GM10266 (cell line): Measurements from ENCODE around the gene C2CD3.

Experiments used
- DNase-seq: peaks from one replicate; pipeline ENCODE4 v3.0.0; 2012; ENCODE audit errors: extremely low spot score
- TF ChIP-seq, protein P1 (sequence below): IDR thresholded peaks from 2 replicates; pipeline ENCODE4 v1.5.1; 2012; ENCODE audit warnings: mild to moderate bottlenecking, low read depth; ENCODE audit not compliant: control insufficient read depth, insufficient read depth; ENCODE audit errors: missing control alignments

C2CD3 gene, protein sequence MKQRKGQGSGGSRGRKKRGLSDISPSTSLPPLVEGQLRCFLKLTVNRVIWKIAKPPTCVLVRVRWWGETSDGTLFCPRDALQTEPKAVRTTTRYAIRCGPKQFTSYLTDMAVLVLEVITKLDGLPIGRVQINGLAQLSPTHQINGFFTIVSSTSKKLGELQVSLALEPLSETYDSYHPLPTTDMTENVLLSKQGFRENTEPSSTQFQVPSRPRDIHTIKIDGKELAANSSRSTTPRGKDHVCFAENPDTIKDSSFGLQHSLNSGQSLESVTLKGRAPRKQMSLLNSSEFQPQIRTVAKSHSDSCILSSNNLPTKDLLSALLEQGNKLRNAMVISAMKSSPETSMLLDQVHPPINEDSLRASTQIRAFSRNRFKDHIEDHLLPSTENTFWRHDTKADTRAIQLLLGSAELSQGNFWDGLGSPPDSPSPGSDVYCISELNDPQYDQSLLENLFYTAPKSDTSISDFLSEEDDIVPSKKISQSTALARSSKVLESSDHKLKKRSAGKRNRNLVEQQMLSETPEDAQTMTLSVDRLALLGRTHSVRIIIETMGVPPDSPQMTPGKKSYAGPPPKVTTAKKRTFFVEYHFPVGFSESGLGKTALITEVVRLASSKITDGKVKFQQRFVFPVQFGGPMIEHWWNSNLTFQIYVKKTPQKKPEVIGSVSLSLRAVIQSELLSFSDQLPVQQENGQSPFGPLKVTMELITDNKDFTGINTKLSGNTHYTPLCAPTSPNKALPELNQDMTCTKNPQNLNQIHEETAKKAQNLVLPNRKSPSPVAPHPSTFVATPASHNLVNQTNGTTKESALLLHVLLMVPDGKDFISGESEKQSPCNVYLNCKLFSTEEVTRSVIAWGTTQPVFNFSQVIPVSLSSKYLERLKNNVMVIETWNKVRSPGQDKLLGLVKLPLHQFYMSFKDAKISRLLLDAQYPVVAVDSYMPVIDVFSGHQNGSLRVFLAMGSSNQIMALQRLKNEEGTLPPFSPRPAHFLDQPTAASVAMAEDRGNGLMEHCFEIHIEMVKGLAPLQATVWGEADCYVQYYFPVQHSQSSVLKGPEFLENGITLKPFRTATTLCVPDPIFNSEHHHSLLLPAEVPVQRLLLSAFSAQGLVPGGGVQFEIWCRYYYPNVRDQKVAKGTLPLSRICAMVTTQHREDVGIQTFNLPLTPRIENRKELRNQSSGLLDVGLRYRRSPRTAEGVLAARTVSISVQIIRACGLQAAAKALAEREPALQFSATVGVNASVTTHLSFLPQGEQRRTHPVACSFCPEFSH (N-terminal part only)

DNA sequence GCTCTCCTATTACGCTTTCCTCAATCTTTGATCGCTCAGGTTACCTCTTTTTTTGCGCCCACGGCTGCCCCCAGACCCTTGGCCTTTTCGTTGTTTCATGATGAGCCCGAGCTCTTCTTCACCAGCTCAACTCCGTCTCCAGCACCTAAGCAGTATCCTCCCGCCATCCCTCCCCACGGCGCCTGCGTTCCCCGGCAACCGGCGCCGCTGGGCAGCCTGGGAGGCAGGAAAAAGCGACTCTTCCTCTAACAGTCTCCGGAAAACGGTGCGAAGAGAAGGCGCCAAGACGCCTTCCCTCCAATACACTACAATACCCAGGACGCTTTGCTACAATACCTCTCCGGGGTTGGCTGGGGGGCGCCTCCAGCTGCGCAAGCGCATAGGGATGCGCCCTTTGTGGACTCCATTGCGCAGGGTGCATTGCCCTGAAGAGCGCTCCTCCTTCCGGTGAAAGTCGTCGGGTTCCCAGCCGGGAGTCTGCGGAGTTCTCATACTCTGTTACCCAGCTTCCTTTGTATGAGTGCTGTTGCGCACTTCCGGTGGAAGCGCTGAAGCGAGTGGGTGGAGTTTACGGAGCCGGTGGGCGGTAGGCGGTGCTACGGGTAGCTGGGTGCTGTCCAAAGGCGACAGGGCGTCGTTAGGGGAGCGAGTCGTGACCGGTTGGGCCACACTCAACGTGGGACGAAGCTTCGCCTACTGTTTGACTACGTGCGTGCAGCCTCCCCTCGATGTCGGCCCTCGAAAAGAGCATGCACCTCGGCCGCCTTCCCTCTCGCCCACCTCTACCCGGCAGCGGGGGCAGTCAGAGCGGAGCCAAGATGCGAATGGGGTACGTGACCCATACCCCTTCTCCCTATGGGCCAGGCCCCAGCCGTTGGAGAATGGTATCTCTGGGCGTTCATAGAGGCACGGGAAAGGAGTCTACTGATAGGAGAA is at the start of gene C2CD3, which contains the start of gene PPME1:
TSS of gene C2CD3 (minus strand) at position 309 of the 936 bp plus-strand sequence. CDS start at position 99, 210 bp downstream.
TSS of gene PPME1 (plus strand) at position 596 of the 936 bp plus-strand sequence. CDS start at position 729, 133 bp downstream.
- DNase-seq: peak; percentile 89
- TF ChIP-seq, protein P1, sequence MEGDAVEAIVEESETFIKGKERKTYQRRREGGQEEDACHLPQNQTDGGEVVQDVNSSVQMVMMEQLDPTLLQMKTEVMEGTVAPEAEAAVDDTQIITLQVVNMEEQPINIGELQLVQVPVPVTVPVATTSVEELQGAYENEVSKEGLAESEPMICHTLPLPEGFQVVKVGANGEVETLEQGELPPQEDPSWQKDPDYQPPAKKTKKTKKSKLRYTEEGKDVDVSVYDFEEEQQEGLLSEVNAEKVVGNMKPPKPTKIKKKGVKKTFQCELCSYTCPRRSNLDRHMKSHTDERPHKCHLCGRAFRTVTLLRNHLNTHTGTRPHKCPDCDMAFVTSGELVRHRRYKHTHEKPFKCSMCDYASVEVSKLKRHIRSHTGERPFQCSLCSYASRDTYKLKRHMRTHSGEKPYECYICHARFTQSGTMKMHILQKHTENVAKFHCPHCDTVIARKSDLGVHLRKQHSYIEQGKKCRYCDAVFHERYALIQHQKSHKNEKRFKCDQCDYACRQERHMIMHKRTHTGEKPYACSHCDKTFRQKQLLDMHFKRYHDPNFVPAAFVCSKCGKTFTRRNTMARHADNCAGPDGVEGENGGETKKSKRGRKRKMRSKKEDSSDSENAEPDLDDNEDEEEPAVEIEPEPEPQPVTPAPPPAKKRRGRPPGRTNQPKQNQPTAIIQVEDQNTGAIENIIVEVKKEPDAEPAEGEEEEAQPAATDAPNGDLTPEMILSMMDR: peak; percentile 13

- TF ChIP-seq, protein P1: no peak
- no peak for DNase-seq
These were observed 49.6 kb upstream of the C2CD3 start for GRCh38 chr11:74220376-74220775.

DNA sequence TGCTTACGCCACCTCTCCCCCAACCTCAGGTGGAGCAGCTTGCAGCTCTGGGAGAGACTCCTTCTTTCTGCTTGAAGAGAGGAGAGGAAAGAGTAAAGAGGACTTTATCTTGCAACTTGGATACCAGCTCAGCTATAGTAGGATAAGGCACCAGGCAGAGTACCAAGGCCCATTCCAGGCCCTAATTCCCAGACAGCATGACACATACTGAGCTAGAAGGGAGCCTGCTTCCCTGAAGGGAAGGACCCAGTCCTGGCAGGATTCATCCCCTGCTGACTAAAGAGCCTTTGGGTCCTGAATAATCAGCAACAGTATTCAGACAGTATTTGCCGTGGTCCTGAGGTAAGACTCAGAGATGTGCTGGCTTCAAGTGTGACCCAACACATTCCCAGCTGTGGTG is 41.7 kb upstream of the C2CD3 start:
- DNase-seq: no peak
- TF ChIP-seq, protein P1: no peak

DNA sequence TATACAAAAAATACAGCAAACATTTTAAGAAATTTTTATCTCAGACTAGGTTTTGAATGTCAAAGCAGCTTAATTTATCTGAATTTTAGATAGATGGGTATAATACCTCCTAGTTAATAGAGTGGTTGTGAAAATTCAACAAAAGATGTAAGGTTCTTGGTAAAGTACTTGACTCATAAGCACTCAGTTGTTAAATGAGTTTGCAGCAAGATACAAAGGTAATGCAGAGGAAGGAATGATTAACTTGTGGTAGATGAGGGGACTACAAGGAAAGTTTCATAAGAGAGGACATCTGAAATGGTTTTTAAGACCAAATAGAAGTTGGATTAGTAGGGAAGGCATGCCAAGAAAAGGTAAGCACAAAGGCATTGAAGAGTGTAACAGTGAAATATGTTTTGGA is 37.7 kb upstream of the C2CD3 start:
- no peak for DNase-seq
- TF ChIP-seq, protein P1: no peak

DNA sequence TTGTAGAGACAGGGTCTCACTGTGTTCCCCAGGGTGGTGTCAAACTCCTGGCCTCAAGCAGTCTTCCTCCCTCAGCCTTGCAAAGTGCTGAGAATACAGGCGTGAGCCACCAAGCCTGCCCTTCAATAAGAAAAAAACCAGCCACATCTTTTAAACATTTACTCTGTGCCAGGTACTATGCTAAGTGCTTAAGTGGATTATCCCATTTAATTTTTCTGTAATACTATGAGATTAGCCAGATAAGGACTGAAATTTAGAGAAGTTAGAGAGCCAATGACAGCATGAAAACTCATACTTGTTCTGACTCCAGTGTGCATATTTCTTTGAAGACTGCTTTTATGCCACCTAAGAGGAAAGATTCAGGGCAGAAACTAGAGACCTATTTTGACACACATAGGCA is 35.9 kb upstream of the C2CD3 start:
- DNase-seq: no peak
- TF ChIP-seq, protein P1: no peak

GRCh38 chr11:74205181-74205580 is 34.4 kb upstream of the C2CD3 start:
- TF ChIP-seq, protein P1: no peak
- no peak for DNase-seq
